NCI-H748 (cell line): Measurements from ENCODE around the gene KLHDC9.
"Not testable (repeated sequence)": the region's sequence is repeated elsewhere in the genome, so short reads cannot be mapped to it uniquely, and the experiment has no call there.

ENCODE experiments used
- DNase-seq: peaks from one replicate; lab custom pipeline; 2025; ENCODE audit not compliant: unreplicated experiment; lab: John Stamatoyannopoulos, UW

KLHDC9 gene

GRCh38 chr1:161092621-161093028 is 5.5 kb upstream of the KLHDC9 start:
- DNase-seq, result no peak

DNA sequence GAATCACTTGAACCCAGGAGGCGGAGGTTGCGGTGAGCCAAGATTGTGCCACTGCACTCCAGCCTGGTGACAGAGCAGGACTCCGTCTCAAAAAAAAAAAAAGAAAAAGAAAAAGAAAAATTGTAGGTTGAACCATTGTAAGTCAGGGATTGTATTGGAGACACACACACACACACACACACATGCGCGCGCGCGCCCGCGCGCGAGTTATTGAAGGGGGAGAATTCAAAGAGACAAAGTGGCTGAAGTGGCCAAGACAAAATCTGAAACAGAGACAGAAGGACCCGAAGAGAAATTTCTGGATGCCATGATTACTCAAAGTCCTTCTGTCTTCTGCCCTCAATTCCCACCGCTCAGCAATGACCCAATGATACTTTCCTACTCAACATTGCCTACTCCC is 3.7 kb upstream of the KLHDC9 start:
- DNase-seq, result no peak

- no peak for DNase-seq
Measured at GRCh38 chr1:161095230-161095629, 2.9 kb upstream of the KLHDC9 start.

DNA sequence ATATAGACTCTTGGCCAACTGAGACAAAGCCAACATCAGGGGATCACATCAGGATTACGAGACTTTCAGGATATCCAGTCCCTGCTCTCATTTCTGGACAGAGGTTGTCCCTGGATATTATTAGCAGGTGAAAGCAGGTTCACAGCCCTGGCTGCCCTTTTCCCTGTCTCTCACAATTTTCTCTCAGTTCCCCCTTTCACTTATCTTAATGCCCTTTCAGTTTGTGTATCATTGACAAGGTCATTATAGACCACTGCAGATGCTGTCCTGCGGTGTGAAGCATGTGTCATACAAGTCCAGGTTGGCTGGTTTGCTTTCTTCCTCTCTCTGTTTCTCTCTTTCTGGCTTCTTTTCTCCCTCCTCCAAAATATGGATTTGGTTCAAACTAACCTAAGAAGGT is 2.1 kb upstream of the KLHDC9 start:
- no peak for DNase-seq

- no peak for DNase-seq
Measured at GRCh38 chr1:161096530-161096929, 1.6 kb upstream of the KLHDC9 start.

DNA sequence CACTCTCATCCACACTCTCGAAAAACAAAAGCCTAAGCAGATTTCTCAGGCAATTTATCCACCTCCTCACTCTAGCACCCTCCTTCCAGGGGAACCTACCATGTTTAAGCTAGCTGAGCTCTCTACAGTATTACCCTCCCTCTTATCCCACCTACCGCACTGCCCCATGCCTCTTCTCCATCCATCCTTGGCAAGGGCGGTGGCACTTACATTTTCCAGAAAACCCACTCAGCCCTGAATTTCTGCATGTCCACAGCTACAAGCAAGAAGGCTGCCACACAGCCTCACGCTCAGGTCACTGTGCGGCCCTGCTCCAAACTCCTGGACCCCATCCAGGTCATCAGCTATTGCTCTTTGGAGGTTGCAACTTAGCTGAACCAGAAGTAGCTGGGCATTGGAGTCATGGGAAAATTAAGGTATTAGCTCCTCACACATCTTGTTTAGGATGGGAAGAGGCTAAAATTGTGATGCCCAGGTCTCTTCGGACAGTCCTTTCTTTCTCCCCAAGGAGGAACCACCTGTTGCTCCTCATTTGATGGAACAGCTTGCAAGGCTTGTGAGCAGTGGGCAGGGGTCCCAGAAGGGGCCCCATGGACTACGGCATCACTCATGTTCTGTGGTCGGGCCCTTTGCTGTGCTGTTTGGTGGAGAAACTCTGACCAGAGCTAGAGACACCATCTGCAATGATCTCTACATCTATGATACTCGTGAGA is 1.1 kb downstream of the KLHDC9 start:
- DNase-seq, result no peak

- DNase-seq, result no peak
Measured at GRCh38 chr1:161100556-161100955, 2.4 kb downstream of the KLHDC9 start.

DNA sequence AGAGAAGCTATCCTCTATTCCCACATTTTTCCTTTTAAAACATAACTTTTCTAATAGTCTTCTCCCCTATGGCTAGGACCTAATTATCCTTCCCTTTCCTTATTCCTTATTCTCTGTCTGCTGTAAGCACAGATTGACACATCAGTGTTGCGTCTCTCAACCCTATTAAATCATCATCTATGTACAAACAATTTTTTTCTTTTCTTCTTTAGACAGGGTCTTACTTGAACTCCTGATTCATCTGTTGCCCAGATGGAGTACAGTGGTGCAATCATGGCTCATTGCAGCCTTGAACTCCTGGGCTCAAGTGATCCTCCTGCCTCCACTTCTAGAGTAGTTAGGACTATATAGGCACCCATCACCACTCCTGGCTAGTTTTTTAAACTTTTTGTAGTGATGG is 8.3 kb downstream of the KLHDC9 start:
- no peak for DNase-seq

GRCh38 chr1:161111117-161111516 is 13.0 kb downstream of the KLHDC9 start:
- no peak for DNase-seq

- no peak for DNase-seq
Measured at GRCh38 chr1:161111527-161111926, 13.4 kb downstream of the KLHDC9 start.

GRCh38 chr1:161113915-161114314 is 15.8 kb downstream of the KLHDC9 start:
- no peak for DNase-seq

GRCh38 chr1:161114556-161114955 is 16.4 kb downstream of the KLHDC9 start:
- DNase-seq, result no peak

GRCh38 chr1:161115132-161115711 is 17.1 kb downstream of the KLHDC9 start:
- DNase-seq, result no peak

GRCh38 chr1:161115961-161116360 is 17.8 kb downstream of the KLHDC9 start:
- DNase-seq, result not testable (repeated sequence)

GRCh38 chr1:161117759-161118581 is 19.8 kb downstream of the KLHDC9 start, which contains the start of the genes NIT1 and PFDN2:
Gene NIT1 (plus strand): TSS chr1:161118105. CDS start chr1:161118177, 72 bp downstream.
Gene PFDN2 (minus strand): TSS chr1:161118037. CDS start chr1:161118026, 11 bp downstream.
- peak; percentile 88 for DNase-seq

DNA sequence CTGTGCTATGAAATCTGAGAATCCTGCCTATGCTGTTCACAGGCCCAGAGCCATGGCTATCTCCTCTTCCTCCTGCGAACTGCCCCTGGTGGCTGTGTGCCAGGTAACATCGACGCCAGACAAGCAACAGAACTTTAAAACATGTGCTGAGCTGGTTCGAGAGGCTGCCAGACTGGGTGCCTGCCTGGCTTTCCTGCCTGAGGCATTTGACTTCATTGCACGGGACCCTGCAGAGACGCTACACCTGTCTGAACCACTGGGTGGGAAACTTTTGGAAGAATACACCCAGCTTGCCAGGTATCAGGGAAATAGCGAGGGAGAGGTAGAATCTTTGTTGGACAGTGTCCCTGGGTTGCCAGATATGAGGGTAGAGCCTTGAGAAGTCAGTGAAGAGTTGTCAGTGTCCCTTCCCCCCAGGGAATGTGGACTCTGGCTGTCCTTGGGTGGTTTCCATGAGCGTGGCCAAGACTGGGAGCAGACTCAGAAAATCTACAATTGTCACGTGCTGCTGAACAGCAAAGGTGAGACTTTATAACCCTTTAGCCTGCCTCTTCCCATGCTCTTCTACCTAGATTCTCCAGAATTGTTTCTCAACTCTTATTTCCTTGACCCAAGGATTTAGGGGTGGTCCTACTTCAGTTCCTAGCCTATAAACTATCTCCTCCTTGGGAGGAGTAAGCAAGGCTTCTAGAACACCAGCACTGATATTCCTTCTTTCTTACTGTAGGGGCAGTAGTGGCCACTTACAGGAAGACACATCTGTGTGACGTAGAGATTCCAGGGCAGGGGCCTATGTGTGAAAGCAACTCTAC is 21.1 kb downstream of the KLHDC9 start:
- DNase-seq, result no peak

DNA sequence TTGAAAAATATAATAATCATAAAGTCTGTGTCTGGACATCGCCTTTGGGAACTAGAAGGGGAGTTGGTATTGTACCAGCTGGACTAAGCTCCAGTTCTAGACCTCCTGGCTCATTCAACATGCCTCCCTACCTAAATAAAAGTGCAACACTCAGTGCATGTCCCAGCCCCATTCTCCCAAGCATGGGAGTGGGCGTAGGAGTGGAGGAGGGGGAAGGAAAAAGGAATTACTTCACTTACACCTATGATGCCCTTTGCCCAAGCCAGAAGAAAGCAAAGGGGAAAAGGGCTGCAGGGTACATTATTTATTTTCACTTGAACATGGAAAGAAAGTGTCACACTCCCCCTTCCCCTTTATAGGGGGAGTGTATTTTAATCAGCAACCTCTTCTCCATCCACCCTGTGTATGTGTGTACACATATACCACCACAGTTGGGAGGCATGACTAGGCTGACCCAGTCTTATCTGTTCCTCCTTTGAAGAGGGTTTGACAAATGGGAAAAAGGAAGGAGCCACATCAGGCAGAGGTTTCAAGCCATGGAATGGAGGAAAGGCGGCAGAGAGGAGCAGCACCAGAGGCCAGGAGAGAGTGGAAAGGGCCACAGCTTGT is 23.0 kb downstream of the KLHDC9 start:
- DNase-seq, result no peak

DNA sequence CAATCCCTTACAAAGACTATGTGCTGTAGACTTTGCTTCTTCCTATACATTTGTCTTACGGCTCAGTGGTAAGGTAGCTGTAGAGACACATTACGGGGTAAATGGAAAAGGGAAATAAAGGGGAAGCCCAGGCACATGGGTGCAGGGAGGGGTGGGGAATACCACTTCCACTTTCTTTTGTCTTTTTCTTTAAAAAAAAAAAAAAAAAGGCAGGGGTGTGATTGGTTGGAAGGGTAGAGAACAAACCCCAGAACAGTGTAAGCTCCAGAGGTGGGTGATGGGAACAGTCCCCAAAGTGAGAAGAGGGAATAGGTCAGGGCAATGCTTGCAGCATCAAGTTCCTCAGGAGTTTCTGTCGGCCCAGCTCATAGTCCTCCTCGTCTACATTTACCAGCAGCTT is 23.7 kb downstream of the KLHDC9 start:
- no peak for DNase-seq

DNA sequence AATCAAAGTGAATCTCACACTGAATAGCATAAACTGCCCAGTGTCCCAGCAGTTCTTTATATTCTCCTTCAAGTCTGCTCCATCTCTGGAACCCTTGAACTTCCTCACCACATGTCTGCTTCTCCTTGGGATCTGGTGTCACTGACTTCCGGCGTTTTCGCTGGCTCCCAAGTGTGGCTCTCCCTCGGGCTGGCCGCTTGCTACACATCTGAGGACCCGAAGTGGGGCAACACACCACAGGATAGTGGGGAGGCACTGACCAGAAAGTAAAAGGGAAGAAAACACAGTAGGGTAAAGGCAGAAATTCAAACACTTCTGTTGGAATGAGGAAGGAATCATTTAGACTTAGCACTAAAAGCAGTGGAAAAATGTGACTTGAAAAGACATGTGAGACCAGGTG is 24.8 kb downstream of the KLHDC9 start:
- no peak for DNase-seq

DNA sequence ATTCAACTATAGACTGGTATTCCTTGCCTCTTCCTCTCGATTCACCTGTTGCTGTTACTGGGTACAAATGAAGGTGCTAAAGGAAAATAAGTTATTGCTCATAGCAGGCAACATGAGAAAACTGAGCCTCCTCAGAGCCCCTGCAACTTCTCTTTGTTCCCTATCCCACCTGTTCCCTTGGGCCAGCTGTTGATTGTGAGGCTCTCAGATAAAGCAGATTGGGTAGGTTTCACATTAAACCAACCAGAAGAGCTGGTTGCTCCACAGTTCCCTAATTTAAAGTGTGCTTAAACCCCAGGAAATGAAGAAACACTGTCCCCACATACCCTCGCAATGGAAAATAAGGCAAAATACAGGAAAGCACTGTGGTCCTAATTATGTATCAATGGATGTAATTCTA is 29.5 kb downstream of the KLHDC9 start:
- no peak for DNase-seq
